NCI-H82 (cell line): Measurements from ENCODE around the gene CPA4.

ENCODE experiments used
- DNase-seq: peaks from one replicate; lab custom pipeline; 2025; lab: John Stamatoyannopoulos, UW

CPA4 gene

GRCh38 chr7:130345136-130345535 lies 52.2 kb downstream of the CPA4 start:
- no peak for DNase-seq

GRCh38 chr7:130345725-130346124 lies 52.8 kb downstream of the CPA4 start:
- no peak for DNase-seq

GRCh38 chr7:130346177-130346905 lies 53.4 kb downstream of the CPA4 start:
- DNase-seq, result no peak

DNA sequence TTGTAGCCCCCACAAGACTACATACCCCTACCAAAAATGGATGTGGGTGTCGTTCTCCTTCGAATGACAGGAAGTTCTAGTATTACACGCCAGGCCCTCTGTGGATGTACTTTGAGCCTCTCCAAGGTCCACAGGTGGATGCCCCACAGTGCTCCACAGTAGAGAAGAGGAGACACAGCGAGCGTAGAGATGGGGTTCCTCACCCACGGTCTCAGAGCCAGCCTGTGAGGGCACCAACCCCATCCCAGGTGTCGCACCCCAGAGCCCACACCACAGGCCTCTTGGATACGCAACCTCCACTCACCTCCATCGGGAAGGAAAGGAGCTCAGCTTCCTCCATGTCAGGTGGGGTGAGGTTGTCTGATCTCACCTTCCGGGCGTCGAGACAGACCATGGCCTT lies 54.0 kb downstream of the CPA4 start:
- no peak for DNase-seq

- peak; percentile 22 for DNase-seq
Measured at GRCh38 chr7:130349911-130350782, 57.2 kb downstream of the CPA4 start.

DNA sequence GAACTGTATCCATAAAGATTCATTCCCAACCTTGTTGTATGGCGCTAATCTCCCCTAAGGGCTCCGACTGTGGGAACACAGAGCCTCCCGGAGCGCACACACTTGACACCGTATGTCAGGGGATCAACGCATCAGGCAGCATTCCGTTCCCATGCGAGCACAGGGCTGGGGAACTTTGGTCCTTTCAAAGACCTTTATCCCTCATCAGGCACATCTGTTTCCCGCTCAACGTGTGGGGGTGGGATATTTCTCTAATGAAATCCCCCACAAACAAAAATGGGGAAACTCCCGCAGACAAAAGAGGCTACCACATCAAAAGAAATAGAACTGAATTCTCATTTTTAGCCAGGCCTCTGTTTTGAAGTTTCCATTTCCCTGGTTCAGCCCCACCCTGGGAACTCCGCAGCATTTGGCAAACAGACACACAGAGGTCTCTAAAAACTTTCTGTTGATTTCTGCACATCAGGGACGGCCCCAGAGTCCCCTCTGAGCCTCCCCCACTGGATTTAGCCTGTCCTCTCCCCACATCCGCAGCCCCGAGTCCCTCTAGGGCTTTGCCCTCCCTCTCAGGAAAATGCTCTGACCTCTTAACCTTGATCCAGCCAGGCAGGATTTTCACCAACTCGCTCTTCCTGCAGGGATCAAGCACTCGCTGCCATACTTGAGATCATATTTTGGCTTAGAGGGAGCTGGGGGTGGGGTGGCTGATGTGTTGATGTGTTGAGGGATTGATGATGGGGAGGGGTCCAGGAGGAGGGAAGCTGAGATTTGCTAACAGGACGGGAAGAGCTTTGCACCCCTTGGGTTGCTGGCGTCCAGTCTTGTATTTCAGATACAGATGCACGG lies 58.2 kb downstream of the CPA4 start:
- DNase-seq, result peak; percentile 86

- DNase-seq, result no peak
Measured at GRCh38 chr7:130351791-130352090, 58.8 kb downstream of the CPA4 start.

DNA sequence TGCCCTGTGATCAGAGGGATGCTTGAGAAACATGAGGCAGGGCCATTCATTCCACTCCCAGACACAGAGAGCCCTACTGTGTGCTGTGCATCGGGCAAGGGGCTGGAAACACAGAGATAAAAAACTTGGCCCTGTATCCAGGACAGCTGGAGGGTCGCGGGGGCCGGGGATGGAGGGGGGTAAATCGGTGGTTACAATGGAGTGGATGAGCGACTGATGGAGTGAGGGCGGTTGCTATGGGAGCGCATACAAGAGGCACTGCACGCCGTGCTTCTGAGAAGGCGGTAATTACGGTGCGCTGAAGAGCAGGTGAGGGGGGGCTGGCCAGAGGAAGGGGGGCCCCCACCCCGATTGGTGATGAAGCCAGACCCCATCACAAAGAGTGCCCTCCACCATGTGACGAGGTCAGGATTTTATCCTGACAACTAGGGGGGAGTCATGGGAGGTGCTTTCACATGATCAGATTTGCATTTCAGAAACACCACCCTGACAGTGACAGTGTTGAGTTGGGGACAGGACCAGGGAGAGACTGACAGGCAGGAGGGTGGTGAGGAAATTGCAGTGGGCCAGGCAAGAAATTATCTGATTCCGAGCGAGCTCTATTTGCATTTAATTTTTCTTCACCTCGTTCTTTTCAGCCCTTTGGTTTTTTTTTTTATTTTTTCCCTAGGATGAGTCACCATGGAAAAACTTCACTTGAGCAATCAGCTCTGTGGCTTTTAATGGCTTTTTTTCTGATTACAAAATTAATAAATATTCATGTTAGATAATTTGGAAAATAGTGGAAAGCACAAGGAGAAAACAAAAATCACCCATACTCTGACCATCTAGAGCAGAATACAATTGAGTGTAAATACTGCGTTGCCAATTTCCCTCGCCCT lies 59.5 kb downstream of the CPA4 start:
- DNase-seq, result no peak

- no peak for DNase-seq
Measured at GRCh38 chr7:130353196-130353595, 60.2 kb downstream of the CPA4 start.

- no peak for DNase-seq
Measured at GRCh38 chr7:130356121-130356875, 63.3 kb downstream of the CPA4 start.

GRCh38 chr7:130356876-130357611 lies 64.1 kb downstream of the CPA4 start:
- DNase-seq, result no peak

DNA sequence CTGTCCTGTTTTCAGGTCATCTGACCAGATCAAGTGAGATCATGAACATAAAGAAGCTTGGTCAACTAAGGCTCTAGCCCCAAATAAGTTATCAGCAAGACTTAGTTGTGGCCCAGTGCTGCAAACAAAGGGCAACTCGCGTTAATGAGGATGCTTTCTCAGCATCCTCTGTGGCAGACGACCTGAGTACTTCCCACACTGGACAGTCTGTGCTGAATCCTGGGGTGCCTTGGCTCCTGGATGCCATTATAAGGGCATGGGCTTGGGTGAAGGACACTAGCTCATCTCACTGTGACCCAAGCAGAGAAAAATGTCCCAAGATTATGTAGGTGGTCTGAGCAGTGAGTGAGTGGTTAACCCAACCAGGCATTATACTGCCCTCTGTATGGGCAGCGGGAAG lies 65.5 kb downstream of the CPA4 start:
- no peak for DNase-seq

GRCh38 chr7:130359276-130359857 lies 66.4 kb downstream of the CPA4 start:
- no peak for DNase-seq

GRCh38 chr7:130360518-130360917 lies 67.6 kb downstream of the CPA4 start:
- DNase-seq, result no peak

DNA sequence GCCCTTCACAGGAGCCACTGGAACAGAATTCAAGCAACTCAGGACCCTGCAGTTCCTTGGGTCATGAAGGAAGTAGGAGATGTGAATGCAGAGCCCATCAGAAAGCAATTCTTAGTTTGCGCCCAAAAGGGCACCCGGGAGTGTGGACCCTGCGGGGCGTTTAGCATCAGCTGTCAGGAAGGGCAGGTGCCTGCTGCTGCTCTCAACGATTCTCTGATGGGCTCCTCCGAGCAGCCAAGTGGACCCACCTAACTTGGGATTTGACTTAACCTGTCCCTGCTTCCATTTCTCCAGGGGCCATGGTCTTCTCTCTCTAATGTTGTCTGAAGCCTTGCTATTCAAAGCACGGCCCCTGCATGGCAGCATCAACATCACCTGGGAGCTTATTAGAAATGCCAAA lies 68.7 kb downstream of the CPA4 start:
- no peak for DNase-seq

DNA sequence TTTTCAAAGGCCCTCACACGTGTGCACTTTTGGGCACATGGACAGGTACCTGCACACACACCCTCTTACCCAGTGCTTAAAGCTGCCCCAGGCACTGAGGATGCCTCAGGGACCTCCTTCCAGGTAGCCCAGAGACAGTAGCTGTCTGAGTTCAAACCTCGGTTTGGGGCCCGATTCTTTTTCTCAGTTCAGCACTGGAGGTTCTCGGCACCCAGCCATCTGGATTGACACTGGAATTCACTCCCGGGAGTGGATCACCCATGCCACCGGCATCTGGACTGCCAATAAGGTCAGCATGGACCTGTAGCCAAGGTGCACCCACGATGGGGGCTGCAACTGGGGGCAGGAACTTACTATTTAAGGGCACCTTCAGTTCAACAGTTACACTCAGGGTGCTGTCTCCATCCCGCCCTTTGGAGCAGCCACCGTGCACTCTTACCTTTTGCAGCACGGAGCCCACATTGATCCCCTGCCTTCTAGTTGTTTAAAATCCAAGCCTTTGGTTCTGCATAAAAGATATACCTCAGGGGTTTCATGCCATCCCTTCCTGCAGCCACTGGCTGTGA lies 69.4 kb downstream of the CPA4 start:
- DNase-seq, result no peak

DNA sequence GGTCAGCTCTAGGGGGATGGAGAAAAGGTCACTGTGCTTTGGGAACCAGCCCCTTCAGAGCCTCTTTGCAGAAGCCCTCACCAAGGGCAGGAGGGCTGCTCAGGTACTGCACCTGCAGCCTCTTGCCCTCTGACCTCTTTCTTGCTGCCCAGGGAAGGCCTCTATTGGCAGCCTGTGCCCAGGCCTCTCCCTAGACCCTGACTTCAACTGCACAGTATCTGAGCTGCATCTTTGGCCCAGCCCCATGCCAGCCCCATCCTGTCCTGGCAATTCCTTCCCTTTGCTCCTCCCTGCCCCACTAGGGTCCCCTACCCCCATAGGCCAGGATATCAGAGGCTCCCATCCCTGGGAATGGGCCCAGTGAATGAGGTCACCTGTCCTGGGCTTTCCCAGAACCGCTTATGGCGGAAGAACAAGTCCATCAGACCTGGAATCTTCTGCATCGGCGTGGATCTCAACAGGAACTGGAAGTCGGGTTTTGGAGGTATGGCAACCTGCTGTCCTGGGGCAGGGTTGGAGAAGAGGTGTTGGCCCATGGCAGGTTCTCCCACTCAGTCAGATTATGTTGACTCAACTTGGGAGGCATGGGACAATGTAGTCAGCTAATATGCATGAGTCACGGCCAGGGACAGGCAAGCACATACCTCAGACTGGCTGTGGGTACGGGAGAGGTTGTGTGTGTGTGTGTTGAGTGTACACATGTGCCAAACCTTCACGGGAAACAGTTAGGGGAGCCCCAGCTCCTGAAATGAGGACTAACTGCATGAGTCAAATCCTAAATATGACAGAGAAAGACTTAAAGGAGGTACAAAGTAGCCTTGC lies 70.3 kb downstream of the CPA4 start:
- DNase-seq, result no peak

- peak; percentile 64 for DNase-seq
Measured at GRCh38 chr7:130364451-130364850, 71.5 kb downstream of the CPA4 start.

- no peak for DNase-seq
Measured at GRCh38 chr7:130365088-130365487, 72.1 kb downstream of the CPA4 start.
